DMS153 treated with DMSO at 0.1 percent for 48 hours (cell line): Measurements from ENCODE around the gene ZBTB5.
"Not testable (repeated sequence)": the region's sequence is repeated elsewhere in the genome, so short reads cannot be mapped to it uniquely, and the experiment has no call there.

ENCODE experiments used
- DNase-seq: peaks from one replicate; lab custom pipeline; 2025; ENCODE audit not compliant: unreplicated experiment; lab: John Stamatoyannopoulos, UW

ZBTB5 gene

GRCh38 chr9:37407468-37407867 is 57.8 kb downstream of the ZBTB5 start:
- DNase-seq = no peak

GRCh38 chr9:37406603-37407401 is 58.4 kb downstream of the ZBTB5 start:
- DNase-seq = no peak

GRCh38 chr9:37405764-37406380 is 59.4 kb downstream of the ZBTB5 start:
- no peak for DNase-seq

GRCh38 chr9:37405350-37405749 is 59.9 kb downstream of the ZBTB5 start:
- DNase-seq = no peak

GRCh38 chr9:37404590-37404989 is 60.7 kb downstream of the ZBTB5 start:
- no peak for DNase-seq

- DNase-seq = no peak
Observed at GRCh38 chr9:37399336-37399735, 65.9 kb downstream of the ZBTB5 start.

- no peak for DNase-seq
Observed at GRCh38 chr9:37398464-37399025, 66.7 kb downstream of the ZBTB5 start.

- DNase-seq = not testable (repeated sequence)
Observed at GRCh38 chr9:37397948-37398347, 67.3 kb downstream of the ZBTB5 start.

- no peak for DNase-seq
Observed at GRCh38 chr9:37395663-37396062, 69.6 kb downstream of the ZBTB5 start.

GRCh38 chr9:37395229-37395628 is 70.0 kb downstream of the ZBTB5 start:
- DNase-seq = no peak

- no peak for DNase-seq
Observed at GRCh38 chr9:37392272-37392671, 73.0 kb downstream of the ZBTB5 start.

GRCh38 chr9:37390759-37391158 is 74.5 kb downstream of the ZBTB5 start:
- no peak for DNase-seq
